HG03060 (cell line): ENCODE measurements around the gene LRP1B.

Experiments used
- ATAC-seq: cut with Tn5 transposase; IDR thresholded peaks from one replicate; pipeline ENCODE4 v1.9.1; 2021; ENCODE audit warnings: low read depth, moderate number of reproducible peaks; ENCODE audit not compliant: unreplicated experiment

LRP1B gene

GRCh38 chr2:142042536-142043199 is 88.1 kb downstream of the LRP1B start:
- ATAC-seq, result no peak

- ATAC-seq, result no peak
These were observed 88.8 kb downstream of the LRP1B start for GRCh38 chr2:142041996-142042395.

- no peak for ATAC-seq
These were observed 89.7 kb downstream of the LRP1B start for GRCh38 chr2:142041105-142041504.

- ATAC-seq, result no peak
These were observed 90.3 kb downstream of the LRP1B start for GRCh38 chr2:142040556-142040955.

- ATAC-seq, result no peak
These were observed 92.0 kb downstream of the LRP1B start for GRCh38 chr2:142038826-142039225.

GRCh38 chr2:142037744-142038143 is 93.1 kb downstream of the LRP1B start:
- no peak for ATAC-seq

GRCh38 chr2:142037066-142037465 is 93.8 kb downstream of the LRP1B start:
- no peak for ATAC-seq

- ATAC-seq, result no peak
These were observed 97.4 kb downstream of the LRP1B start for GRCh38 chr2:142033393-142033792.

GRCh38 chr2:142031656-142032055 is 99.2 kb downstream of the LRP1B start:
- ATAC-seq, result no peak

- no peak for ATAC-seq
These were observed 100.1 kb downstream of the LRP1B start for GRCh38 chr2:142030735-142031134.

GRCh38 chr2:142029974-142030373 is 100.8 kb downstream of the LRP1B start:
- no peak for ATAC-seq

- no peak for ATAC-seq
These were observed 105.4 kb downstream of the LRP1B start for GRCh38 chr2:142025394-142025793.

- ATAC-seq, result no peak
These were observed 110.4 kb downstream of the LRP1B start for GRCh38 chr2:142020368-142020767.

- no peak for ATAC-seq
These were observed 116.3 kb downstream of the LRP1B start for GRCh38 chr2:142014536-142014935.

- ATAC-seq, result no peak
These were observed 118.0 kb downstream of the LRP1B start for GRCh38 chr2:142012797-142013196.

- ATAC-seq, result no peak
These were observed 120.1 kb downstream of the LRP1B start for GRCh38 chr2:142010477-142011270.

GRCh38 chr2:142008135-142008744 is 122.6 kb downstream of the LRP1B start:
- ATAC-seq, result no peak

GRCh38 chr2:141994066-141994465 is 136.8 kb downstream of the LRP1B start:
- no peak for ATAC-seq

GRCh38 chr2:141992695-141993094 is 138.1 kb downstream of the LRP1B start:
- no peak for ATAC-seq

- peak; percentile 44 for ATAC-seq
These were observed 162.4 kb downstream of the LRP1B start for GRCh38 chr2:141968433-141968832.

- no peak for ATAC-seq
These were observed 162.8 kb downstream of the LRP1B start for GRCh38 chr2:141967980-141968379.

- no peak for ATAC-seq
These were observed 163.3 kb downstream of the LRP1B start for GRCh38 chr2:141967503-141967902.
